Suprapubic skin (tissue), 4 donors: ENCODE data around the gene CORO2A.

ENCODE experiments used
- EP300 ChIP-seq: sonication (generic); formaldehyde crosslinking; IDR thresholded peaks from one replicate; pipeline ENCODE4 v1.6.1; 2017; ENCODE audit warnings: antibody characterized with exemption
- POLR2A ChIP-seq, 2 donors: fragments of 450-650 bp; IDR thresholded peaks; one replicate each; pipeline ENCODE4 v1.6.1; 2017; ENCODE audit warnings: antibody characterized with exemption in 2 of 2, mild to moderate bottlenecking in 2 of 2, moderate library complexity in 2 of 2
- POLR2AphosphoS5 ChIP-seq, 3 donors: sonication (generic); formaldehyde crosslinking; IDR thresholded peaks; one replicate each; pipeline ENCODE4 v1.6.1; 2017; ENCODE audit warnings: antibody characterized with exemption in 3 of 3
- TF ChIP-seq, protein P1 (sequence below), 2 donors: fragments of 200-600 bp in 1 of 2; fragments of 450-650 bp in 1 of 2; sonication (generic) in 1 of 2; IDR thresholded peaks; one replicate each; pipeline ENCODE4 v1.5.1; 2016 to 2019; ENCODE audit warnings: antibody characterized with exemption in 2 of 2, mild to moderate bottlenecking in 1 of 2, moderate library complexity in 1 of 2

DNA sequence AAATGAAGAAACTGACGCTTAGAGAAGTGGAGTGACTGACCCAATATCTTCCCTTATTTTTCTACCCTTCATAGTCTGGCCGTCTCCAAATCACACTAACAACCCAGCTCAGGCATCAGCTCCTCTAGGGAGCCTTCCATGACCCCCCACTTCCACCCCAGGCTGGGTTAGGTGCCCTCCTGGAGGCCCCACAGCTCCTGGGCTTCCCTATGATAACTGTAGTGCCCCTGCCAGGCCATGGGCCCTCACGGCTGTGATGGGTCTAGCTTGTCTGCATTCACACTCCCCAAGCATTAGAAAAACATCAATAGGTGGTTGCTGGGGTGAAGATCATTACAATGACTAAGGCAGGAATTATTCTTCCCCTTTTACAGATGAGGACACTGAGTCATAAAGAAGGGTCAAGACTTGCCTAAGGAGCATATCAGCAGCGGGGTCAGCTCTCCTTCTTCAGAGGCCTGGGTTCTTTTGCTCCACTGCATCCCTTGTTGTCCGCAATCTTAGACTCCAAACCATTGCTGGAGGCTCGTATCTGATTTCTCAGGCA lies 7.3 kb downstream of the CORO2A start:
- TF ChIP-seq, protein P1, sequence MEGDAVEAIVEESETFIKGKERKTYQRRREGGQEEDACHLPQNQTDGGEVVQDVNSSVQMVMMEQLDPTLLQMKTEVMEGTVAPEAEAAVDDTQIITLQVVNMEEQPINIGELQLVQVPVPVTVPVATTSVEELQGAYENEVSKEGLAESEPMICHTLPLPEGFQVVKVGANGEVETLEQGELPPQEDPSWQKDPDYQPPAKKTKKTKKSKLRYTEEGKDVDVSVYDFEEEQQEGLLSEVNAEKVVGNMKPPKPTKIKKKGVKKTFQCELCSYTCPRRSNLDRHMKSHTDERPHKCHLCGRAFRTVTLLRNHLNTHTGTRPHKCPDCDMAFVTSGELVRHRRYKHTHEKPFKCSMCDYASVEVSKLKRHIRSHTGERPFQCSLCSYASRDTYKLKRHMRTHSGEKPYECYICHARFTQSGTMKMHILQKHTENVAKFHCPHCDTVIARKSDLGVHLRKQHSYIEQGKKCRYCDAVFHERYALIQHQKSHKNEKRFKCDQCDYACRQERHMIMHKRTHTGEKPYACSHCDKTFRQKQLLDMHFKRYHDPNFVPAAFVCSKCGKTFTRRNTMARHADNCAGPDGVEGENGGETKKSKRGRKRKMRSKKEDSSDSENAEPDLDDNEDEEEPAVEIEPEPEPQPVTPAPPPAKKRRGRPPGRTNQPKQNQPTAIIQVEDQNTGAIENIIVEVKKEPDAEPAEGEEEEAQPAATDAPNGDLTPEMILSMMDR (IDR thresholded peaks at IDR 0.05) = no peak
- TF ChIP-seq POLR2A (IDR thresholded peaks at IDR 0.05) (no peak), POLR2AphosphoS5 (IDR thresholded peaks at IDR 0.05) (no peak), EP300 (no peak)
